ENCODE results near the gene LRFN3. TPM values are rescaled to one million over a fixed set of nuclear protein-coding genes. Genes with fewer than 3 reads are reported as not detected.
A peak's percentile ranks its signal among the peaks of the same experiment; 100 is the strongest.

The LRFN3 gene
- total RNA-seq, 1 experiment from 2014 or later: 20.6 TPM

- CTCF ChIA-PET: interaction anchor here (1.4 kb wide), 1 partner anchor 11 kb away, joined by 3 read pairs; no protein-coding TSS in a partner anchor
- H3K36me3 Mint-ChIP-seq: no peaks in the 10 kb centered on the region
These were observed 47.0 kb downstream of the LRFN3 start for GRCh38 chr19:35983177-35983576.

GRCh38 chr19:35986111-35986510 lies 49.9 kb downstream of the LRFN3 start:
- ATAC-seq (no peak), DNase-seq (ENCODE audit: low spot score) (no peak)
- H3K4me3 Mint-ChIP-seq: peak overlapping the region; percentile 83; the same call in 1 of the 2 replicates
- peaks cover 3% of the 10 kb centered on the region; the same call in 1 of the 2 replicates for H3K4me1 Mint-ChIP-seq
- peaks cover 5% of the 10 kb centered on the region; the same call in 1 of the 2 replicates for H3K9me3 Mint-ChIP-seq
- ChIA-PET CTCF (no interaction called here), POLR2A (no interaction called here)
- peaks cover 73% of the 10 kb centered on the region for H3K27me3 Mint-ChIP-seq (ENCODE audit: low read depth)
- H3K36me3 Mint-ChIP-seq: no peaks in the 10 kb centered on the region
- TF ChIP-seq CTCF (IDR thresholded peaks at IDR 0.05) (no peak), JUN (CRISPR knock-in tag; IDR thresholded peaks at IDR 0.05) (no peak), AR (CRISPR knock-in tag; IDR thresholded peaks at IDR 0.05) (no peak), ZNF138 (CRISPR knock-in tag; conservative IDR thresholded peaks at IDR 0.05) (no peak), CREM (CRISPR knock-in tag; IDR thresholded peaks at IDR 0.05) (no peak), ZNF671 (CRISPR knock-in tag; IDR thresholded peaks at IDR 0.05) (no peak)
- H3K27ac Mint-ChIP-seq: no peak overlapping the region

More at GRCh38 chr19:35983177-35983576, 47.0 kb downstream of the LRFN3 start:
- Mint-ChIP-seq H3K27ac (no peak overlapping the region), H3K4me3 (no peak overlapping the region), H3K9me3 (no peaks in the 10 kb centered on the region), H3K4me1 (peaks cover 13% of the 10 kb centered on the region), H3K27me3 (ENCODE audit: low read depth) (peaks cover 63% of the 10 kb centered on the region)
- TF ChIP-seq ATF6 (CRISPR knock-in tag; IDR thresholded peaks at IDR 0.05): no peak
- TF ChIP-seq ZNF671 (CRISPR knock-in tag; IDR thresholded peaks at IDR 0.05): no peak
- no peak for TF ChIP-seq ATF3 (CRISPR knock-in tag; conservative IDR thresholded peaks at IDR 0.05)
- TF ChIP-seq RELA (CRISPR knock-in tag; IDR thresholded peaks at IDR 0.05; ENCODE audit: borderline replicate concordance): no peak
- TF ChIP-seq FOXP1 (CRISPR knock-in tag; IDR thresholded peaks at IDR 0.05; ENCODE audit: borderline replicate concordance): no peak
- TF ChIP-seq TP53 (CRISPR knock-in tag; IDR thresholded peaks at IDR 0.05): no peak
- DNase-seq (ENCODE audit: low spot score) (no peak), ATAC-seq (no peak)
- POLR2A ChIA-PET: no interaction called here

GRCh38 chr19:35986664-35987570 lies 50.7 kb downstream of the LRFN3 start:
- ATAC-seq: peak; percentile 90
- Mint-ChIP-seq H3K36me3 (no peaks in the 10 kb centered on the region), H3K27ac (no peak overlapping the region), H3K9me3 (peaks cover 5% of the 10 kb centered on the region; the same call in 1 of the 2 replicates), H3K4me3 (peak overlapping the region; percentile 83), H3K27me3 (ENCODE audit: low read depth) (peaks cover 66% of the 10 kb centered on the region), H3K4me1 (peaks cover 3% of the 10 kb centered on the region; the same call in 1 of the 2 replicates)
- ChIA-PET CTCF (interaction anchor here (0.6 to 1.2 kb wide), 4 partner anchors 10 to 64 kb away, joined by 3 to 6 read pairs (median 4); partner anchors contain the start of gene SYNE4), POLR2A (interaction anchor here (0.6 kb wide), 1 partner anchor 117 kb away, joined by 3 read pairs; no protein-coding TSS in a partner anchor)
- TF ChIP-seq ZNF121 (CRISPR knock-in tag; IDR thresholded peaks at IDR 0.05): 0 out of 2 replicates have a peak, but pooled peaks have one; percentile 40
- 0 out of 2 replicates have a peak, but pooled peaks have one; percentile 23 for TF ChIP-seq HMGXB4 (CRISPR knock-in tag; IDR thresholded peaks at IDR 0.05)
- TF ChIP-seq IRF1 (CRISPR knock-in tag; IDR thresholded peaks at IDR 0.05): no peak
- no peak for TF ChIP-seq ZNF317 (CRISPR knock-in tag; IDR thresholded peaks at IDR 0.05; ENCODE audit: borderline replicate concordance, low read depth)
- TF ChIP-seq ZNF423 (CRISPR knock-in tag; IDR thresholded peaks at IDR 0.05): peak; percentile 44; the same call in 1 of the 2 replicates
- TF ChIP-seq HMGA2 (CRISPR knock-in tag; IDR thresholded peaks at IDR 0.05): no peak
- DNase-seq (ENCODE audit: low spot score): peak; percentile 61

Measured in WTC11 (cell line).